ENCODE results near the gene TENM4. TPM values are rescaled to one million over a fixed set of nuclear protein-coding genes. Genes with fewer than 3 reads are reported as not detected.
A peak's percentile ranks its signal among the peaks of the same experiment; 100 is the strongest.

Gene TENM4
- total RNA-seq, 1 donor from 2014 or later = 0.08 TPM

DNA sequence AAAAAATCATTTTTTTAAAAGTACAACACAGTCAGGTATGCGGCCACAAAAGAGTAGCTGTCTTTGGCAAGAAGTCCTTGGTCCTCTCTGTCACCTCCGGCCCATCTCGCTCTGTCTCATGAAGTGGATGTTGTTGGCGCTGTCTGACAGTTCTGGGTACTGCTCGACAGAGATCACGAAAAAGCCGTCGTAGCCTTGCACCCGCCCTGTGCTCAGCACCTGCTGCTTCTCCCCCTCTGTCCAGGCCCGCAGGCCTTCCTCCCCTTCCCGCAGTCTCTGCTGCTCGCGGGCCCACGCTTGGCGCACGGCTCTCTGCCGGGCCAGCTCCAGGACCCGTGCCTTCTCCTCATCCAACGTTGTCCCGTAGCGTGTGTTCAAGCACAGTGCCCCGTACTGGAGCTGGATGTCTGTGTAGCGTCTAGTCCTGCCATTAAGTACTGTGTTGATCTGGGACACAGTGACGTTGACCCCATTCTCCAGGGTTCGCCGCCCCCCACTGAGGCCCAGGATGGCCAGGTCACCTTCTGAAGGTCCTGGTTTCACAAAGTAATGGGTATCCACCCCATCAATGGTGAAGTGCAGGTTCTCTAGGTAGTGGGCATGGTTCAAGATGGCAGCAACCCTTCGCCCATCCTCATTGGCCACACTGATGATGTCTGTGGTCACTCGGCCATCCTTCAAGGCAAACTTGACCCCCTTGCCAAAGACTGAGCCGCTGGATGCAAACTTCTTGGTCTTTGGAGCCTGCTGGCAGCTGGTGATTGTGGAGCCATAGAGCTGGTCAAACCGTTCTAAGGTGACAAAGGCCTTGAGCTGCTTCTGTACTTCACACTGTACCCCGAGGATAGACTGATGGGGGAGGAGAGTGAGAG, 782.6 kb downstream of the TENM4 start:
- peak; percentile 30 for DNase-seq (ENCODE audit: low spot score)
- ATAC-seq = no peak

DNA sequence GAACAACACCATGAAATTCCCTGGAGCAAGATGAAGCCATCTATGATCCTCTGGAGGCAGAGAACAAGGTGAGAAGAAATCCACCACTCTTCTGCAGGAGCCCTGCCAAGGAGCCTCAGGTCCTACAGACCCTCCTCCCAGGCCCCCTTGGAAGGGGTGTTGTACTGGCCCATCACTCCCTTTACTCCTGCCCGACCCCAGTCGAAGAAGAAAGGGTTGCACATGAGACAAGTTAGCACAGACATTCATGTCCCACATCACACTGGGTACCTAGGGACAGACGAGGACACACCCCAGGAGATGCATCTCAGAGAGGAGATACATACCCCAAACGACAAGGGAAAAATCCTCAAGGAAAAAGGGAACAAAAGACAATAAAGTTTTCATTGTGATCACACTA, 783.4 kb downstream of the TENM4 start:
- ATAC-seq = no peak
- peak; percentile 6 for DNase-seq (ENCODE audit: low spot score)

DNA sequence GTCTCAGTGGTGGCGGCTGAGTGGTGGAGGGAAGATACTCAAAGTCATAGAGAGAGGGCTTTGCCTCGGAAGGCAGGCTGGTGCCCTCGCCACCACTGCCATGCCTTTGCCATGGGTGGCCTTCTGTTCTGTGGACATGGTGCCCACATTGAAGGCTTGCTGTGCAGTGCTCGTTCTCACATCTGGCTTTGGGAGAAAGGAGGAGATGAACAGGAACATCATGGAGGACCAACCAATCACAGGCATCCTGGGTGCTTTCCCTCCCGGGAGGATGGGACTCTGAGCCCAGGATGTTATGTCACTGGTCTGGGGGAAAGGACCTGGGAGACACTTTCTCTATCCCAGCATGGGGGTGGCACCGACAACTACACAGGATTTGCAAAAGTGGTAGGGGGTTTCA, 783.8 kb downstream of the TENM4 start:
- ATAC-seq (no peak), DNase-seq (ENCODE audit: low spot score) (peak; percentile 18)

DNA sequence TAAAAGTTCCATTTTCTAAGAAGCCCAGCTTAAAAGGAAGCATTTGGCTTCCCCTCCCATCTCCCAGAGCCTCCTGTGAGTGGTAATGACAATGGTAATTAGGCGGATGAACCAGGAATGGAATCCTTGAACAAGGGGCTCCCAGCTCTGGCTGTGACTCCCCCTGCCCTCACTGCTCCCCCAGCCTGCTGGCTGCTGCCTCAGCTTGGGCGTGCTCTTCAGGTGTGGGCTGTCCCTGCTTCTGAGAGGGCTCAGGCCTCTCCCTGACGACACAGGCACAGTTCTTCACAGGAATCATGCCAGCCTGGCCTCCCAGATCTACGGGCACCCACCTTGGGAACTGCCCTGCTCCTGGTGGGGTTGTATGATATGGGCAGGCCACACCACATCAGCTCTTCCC, 784.5 kb downstream of the TENM4 start:
- no peak for ATAC-seq
- DNase-seq (ENCODE audit: low spot score) = peak; percentile 27

DNA sequence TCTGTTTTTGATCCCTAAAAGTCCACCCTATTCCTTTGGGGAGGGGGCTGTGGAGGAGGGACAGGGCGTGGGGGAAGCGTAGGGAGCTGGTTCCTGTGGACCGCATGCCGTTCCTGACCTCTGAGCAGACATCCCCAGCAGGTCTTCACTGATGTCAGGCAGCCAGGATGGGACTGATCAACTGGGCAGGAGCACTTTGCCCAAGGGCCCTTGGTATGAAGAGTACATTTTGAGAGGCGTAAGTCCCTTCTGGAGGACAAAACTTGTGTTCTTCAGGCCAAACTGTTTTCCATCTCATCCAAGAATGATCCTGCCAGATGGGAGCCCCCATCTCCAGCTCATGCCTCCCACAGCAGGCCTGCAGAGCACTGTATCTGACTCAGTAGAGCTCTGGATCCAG, 785.3 kb downstream of the TENM4 start:
- ATAC-seq = no peak

DNA sequence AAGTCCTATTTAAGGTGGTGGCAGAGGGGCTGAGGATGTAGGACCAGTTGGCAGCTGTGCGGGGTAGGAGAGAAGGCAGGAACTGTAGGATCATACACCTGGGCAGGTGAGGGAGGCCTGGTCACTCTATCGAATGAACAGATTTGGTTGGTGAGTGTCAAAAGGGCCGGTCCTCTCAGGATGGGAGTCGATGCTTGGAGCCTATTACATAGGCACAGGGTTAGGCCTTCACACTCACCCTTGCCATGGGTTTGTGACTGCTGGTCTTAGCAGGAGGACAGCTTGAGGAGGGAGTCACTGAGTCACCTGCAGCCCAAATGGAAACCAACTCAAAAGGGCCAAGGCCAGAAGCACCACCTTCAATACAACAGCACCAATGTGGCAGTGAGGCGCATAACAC, 786.0 kb downstream of the TENM4 start:
- ATAC-seq = no peak
- DNase-seq (ENCODE audit: low spot score) = peak; percentile 22

More for the DNA sequence above, 785.3 kb downstream of the TENM4 start:
- peak; percentile 26 for DNase-seq (ENCODE audit: low spot score)

DNA sequence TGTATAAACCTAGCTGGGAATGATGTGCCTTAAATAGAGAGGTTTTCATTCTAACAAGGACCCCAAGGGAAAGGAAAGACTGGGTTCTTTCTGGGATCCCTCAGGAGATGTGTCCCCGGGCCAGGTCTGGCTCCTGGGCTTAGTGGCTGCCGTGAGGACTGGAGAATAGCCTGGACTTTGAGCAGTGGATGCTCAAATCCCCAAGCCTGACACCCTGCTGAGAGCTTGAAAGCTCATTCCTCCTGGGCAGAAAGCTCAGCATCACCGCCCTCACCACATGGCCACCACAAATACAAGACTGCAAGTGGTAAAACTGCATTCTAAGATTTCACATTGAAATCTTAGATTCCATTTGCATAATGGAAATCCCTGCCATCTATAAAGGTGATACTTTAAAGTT, 786.8 kb downstream of the TENM4 start:
- ATAC-seq (no peak), DNase-seq (ENCODE audit: low spot score) (peak; percentile 6)

DNA sequence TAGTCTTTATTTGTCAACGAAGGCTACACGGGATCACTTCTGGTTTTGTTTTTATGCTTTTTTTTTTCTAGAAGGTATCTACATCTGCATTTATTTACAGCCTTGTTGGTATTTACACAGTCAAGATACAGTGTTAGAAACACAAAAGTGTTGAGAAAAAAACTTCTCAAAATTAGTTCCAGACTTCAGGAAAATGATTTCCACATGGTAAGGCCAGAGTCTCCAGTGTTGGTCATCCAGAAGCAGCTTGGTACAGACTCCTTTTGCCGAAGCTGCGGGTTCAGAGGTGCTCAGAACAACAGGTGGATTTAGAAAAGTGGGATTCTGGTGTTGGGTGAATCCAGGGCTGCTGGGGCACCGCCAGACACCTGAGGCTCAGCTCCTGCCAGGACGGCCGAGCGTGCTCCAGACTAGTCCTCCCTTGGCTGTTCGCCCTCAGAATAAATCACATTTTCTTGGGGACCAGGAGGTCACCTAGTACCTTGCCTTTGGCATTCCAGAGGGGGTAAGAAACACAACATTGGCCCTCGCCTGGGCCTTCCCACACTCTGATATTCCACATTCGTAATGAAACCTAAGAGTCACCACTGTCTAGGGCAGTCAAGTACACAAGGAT, 787.4 kb downstream of the TENM4 start:
- ATAC-seq (no peak), DNase-seq (ENCODE audit: low spot score) (peak; percentile 34)

DNA sequence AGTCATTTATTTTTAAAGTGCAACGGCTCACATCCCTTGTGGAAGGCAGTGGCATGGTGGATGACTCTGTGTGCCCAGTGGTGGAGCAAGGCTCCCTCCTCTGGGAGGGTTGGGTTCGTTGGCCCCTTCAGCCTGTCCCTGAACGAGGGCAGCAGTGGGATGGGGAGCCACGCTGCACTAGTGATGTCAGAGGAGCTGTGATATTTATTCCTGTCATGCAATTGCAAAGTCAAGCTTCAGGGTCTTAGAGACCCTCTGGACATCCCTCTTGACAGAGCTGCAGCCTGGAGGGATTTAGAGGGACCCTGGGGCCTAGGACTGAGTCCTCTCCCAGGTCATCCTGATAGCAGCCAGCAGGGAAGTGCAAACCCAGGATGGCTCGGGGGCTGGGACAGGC, 788.0 kb downstream of the TENM4 start:
- DNase-seq (ENCODE audit: low spot score) (peak; percentile 18), ATAC-seq (no peak)

DNA sequence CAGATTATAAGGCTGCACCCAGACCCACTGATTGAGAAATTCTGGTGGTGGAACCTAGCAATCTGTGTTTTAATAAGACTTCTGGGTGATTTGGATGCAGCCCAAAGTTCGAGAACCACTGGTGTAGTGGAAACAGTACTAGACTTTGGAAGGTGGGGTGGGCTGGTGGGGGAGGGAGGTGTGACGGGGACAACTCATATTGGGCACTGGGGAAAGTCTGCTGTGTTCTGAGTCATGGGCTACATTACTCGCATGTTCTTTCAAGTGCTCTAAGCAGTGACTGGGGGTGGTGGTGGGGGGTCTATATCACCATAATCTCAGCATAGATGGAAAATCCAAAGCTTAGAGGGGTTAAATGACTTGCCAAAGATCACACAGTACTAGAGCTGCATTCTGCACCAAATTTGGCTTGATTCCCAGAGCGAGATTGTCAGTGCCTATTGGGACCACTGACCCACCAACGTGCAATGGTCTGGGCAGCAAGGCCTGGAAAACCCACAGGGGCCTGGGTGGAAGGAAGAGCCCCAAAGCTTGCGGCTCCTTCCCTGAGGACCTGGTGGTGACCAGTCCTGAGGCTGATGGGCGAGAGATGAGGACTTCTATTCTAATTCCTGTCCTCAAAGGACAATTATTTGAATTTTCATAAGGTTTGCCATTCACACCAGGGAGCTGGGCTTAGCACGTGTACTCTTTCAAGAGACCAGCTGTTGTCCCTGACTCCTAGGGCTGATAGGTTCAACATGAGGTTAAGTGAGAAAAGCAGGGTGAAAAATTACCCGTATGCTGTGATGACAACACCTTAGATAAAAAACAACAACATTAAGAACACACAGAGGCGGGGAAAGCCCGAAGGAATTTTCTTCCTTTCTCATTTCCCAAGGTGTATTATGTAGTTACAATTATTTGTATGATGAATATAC, 788.6 kb downstream of the TENM4 start:
- DNase-seq (ENCODE audit: low spot score) (peak; percentile 21), ATAC-seq (no peak)

DNA sequence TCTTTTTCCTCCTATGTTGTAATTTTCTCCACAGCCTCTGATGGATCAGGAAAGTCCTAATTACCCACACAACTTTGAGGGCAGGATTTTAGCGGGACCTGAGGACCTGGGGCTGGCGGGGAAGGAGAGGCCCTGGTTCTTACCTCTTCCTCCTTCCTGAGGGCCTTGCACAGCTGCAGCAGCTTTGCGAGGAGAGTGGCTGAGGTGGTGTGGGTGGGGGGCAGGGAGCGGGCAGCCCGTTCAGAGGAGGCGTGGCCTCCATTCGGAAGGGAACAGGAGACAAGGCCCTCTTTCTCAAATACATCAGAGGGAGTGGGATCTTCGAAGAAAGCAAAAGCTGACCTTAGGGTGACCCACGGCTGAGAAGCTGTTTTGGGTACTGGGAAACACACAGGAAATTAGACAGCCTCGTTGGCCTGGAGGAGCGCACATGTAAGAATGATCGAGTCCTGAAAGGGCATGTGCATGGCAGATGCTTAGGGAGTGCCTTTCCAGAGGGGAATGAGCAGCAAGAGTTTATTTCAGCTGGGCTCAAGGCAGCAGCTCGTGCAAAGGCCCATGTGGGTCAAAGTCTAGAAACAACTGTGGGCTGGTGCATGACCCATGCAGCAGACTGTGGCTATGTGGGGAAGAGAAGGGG, 789.6 kb downstream of the TENM4 start:
- DNase-seq (ENCODE audit: low spot score) = peak; percentile 27

DNA sequence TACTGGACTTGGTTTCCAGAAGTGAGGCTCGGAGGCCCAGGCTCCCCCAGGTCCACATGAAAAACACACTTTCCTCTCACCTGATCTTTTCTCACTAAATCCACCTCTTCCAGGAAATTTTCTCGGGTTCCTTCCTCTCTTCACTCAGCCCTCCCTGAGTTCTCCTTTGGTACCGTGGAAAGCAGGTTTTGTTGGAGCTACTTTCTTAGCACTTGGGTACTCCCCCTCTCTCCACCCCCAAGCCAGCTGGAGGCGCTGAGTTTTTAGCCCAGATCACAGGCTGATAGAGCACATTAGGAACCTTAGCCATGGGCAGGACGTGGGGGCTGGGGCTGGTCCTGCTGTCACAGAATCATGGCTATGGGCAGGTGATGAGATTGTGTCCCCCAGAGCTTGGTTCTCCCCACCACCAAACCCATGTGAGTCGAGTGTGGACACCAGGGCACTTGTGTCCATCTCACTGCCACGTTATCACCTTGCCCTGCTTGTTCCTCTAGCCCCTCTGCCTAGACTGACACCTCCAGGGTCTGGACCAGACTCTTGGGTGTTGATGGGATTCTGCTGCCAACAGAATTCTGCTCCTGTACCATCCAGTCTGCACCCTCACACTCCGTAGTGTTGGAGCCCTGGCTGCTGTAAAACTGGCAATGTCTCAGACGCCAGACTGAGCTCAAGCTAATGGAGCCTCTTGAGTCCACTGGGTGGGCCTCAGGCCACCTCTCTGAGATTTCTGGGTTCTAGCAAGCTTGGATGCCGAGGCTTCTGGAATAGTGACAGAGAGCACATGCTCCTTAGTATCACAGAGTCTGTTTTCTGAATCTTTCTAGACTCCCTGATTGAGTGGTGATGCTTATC, 791.2 kb downstream of the TENM4 start:
- peak; percentile 23 for DNase-seq (ENCODE audit: low spot score)
- no peak for ATAC-seq

More for the DNA sequence above, 789.6 kb downstream of the TENM4 start:
- no peak for ATAC-seq

DNA sequence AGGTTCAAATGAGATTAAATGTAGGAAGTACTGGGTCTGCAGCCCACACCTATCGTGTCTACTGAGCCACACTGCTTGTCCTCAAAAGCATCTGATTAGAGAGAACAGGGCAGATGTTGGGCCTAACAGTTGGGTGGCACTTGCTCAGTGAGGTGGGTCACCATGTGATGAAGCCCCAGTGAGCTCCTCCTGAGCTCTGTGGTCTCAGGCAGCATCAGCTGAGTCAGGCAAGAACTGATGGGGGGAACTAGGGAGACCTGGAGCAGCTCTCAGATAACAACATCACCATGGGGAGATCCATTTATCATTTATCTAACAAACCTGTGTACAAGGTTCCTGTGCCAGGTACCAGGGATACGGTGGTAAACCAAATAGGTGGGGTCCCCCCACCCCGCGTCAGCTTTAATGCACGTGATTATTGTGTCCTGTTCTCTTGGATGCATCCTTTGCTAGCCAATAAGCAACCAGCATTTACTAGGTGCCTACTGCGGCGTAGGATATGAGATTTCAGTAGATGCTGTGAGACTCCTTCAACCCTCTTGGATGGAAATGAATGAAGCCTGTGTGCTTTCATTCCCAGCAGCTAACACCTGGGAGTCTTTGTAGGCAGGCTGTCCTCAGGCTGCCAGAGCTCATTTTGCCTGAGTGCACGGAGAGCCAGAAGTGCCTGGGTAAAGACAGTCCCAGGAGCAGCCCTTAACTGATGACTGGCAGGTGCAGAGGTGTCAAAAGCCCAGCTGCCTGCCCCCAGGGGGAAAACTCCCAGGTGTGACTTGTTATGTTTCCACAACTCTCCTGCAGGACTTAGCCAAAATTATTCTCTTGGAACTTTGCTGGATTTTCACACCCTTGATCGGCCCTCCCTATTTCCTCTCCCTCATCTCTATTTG, 792.6 kb downstream of the TENM4 start:
- ATAC-seq = no peak

DNA sequence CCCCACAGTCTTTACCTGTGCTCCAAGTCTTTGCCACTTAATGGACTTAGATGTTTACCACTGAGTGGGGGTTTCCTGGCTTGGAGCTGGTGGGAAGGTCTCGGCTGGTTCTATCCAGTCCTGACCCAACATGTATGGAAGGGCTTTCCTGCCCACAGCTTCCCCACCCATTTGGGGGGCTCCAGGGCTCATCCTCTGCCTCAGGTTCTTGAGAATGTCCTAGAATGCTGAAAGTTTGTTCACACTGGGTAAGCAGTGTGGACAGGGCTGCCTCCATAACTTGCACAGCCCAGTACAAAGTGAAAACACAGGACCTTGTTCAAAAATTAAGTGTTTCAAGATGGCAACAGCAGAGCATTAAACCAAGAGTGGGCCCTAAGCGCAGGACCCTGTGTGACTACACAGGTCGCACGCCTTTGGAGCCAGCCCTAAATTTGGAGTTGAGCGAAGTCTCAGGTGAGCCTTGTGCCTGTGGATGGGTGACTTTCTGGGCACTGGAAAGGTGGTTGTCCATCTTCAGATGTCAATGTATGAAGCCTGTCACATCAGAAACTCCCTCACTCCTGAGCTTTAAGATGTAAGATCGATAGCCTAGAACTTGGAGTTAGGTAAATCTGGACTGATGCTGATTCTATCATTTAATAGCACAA, 793.4 kb downstream of the TENM4 start:
- ATAC-seq (no peak), DNase-seq (ENCODE audit: low spot score) (peak; percentile 16)

More for the DNA sequence above, 792.6 kb downstream of the TENM4 start:
- peak; percentile 22 for DNase-seq (ENCODE audit: low spot score)

DNA sequence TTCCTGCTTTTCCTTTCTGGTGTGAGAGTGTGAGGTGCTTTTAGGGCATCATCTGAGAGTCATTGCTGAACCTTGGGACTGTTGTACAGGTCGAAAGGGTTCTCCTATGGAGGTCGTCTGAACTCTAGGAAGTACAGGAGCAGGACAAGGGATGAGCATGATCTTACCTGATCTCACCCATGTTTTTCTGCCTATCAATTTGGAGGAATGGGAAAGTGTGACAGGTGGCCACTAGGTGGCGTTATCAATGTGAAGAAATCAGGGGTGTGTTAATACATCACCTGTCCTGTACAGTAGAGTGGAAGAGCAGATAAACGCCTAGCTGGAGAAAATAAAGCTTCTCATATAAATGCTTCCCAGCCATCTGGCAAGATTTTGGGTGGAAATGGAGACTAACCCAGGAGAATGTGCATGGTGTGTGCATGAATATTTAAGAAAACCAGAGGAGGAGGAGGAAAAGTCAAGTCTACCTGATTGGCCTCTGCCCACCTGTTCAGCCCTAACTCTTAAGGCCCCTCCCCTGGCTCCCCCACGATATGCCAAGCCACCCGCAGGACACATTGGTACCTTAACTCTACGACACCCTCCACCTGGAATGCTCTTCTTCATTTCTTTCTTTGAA, 794.2 kb downstream of the TENM4 start:
- ATAC-seq (peak; percentile 91), DNase-seq (ENCODE audit: low spot score) (peak; percentile 57)

DNA sequence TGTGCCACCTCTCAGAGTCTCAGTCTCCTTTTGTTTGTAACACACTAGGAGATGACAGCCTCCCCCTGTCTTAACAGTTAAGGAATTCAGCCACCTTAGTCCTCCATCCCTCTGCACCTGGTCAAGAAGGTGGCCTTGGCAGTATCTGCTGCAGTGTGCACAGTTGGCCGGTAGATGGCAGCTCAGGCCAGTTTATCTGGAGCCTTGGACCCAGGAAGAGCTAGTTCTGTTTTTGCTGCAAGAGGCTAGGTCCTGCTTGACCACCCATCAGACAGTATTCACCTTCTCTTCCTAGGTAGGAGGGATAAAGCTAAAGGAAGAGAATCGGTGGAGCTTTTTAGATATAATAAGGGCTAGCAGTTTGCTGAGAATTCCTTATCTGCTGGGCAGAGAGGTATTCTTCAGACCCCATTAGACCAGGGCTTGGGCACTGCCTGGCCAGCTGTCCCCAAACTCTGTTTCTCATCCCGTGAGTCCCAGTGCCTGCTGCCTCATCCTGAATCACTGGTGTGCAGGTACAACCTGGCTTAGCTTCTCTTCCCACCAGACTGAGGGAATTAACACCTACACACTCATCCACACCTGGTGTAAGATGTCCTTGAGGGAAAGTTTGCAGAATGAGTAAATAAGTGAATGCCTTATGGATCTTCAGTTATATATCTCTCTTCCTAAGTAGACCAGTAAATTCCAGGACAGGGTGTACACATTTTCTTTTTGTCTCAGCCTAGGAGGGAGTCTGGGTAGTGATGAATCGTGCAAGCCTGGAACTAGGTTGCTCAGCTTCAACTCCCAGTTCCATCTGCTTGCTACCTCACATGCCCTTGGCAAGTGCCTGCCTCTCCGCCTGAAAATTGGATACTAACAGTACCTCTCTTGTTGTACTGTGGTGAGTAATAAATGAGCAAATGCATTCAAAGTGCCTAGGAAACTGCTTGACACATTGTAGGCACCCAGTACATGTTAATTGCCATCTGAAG, 795.3 kb downstream of the TENM4 start:
- DNase-seq (ENCODE audit: low spot score) (peak; percentile 76), ATAC-seq (peak; percentile 95)

DNA sequence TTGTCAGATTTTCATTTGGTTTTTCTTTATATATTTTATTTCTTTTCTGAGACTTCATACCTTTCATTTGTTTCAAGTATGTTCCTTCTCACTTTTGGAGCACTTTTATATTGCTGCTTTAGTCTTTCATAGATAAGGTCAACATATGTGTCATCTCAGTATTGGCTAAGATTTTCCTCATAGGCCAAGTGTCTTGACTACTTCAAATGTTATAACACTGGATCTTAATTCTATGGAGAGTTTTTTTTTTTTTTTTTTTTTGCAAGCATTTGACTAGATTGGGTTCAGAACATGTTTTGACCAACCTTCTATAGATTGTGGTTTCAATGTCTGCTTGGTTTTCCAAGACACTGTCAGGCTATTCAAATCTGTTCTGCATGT, 797.2 kb downstream of the TENM4 start:
- ATAC-seq = no peak
- DNase-seq (ENCODE audit: low spot score) = no peak

Data from left lobe of liver (tissue), 2 donors.